Stomach (tissue), 9 donors: ENCODE results near the gene HSDL2. TPM values are rescaled to one million over a fixed set of nuclear protein-coding genes. Genes with fewer than 3 reads are reported as not detected.

Experiments
- DNase-seq, 2 donors: peaks; one replicate each; pipeline versions ENCODE4 v3.0.0 to v3.0.0-alpha.2; 2013 to 2019
- H3K27ac ChIP-seq, 5 donors: fragments of 200-600 bp in 4 of 5; sonication (generic) in 4 of 5; one replicate each; pipeline ENCODE4 v1.5.1; 2013 to 2019; ENCODE audit warnings: mild to moderate bottlenecking in 1 of 5, moderate library complexity in 1 of 5
- H3K27me3 ChIP-seq, 3 donors: fragments of 200-600 bp; sonication (generic); one replicate each; pipeline ENCODE4 v1.5.1; 2017 to 2019; ENCODE audit warnings: mixed run types in 1 of 3
- H3K36me3 ChIP-seq, 4 donors: fragments of 200-600 bp; sonication (generic); 1 replicate in 3 of 4; 2 replicates in 1 of 4; pipeline ENCODE4 v1.5.1; 2016 to 2019
- H3K4me1 ChIP-seq, 4 donors: fragments of 200-600 bp; sonication (generic); one replicate each; pipeline ENCODE4 v1.5.1; 2016 to 2019
- H3K4me3 ChIP-seq, 4 donors: fragments of 200-600 bp; sonication (generic) in 3 of 4; one replicate each; pipeline ENCODE4 v1.5.1; 2016 to 2019; ENCODE audit warnings: mild to moderate bottlenecking in 1 of 4
- H3K9me3 ChIP-seq, 4 donors: fragments of 200-600 bp; sonication (generic); one replicate each; pipeline ENCODE4 v1.5.1; 2016 to 2019
- CTCF ChIP-seq, 7 experiments: fragments of 450-650 bp in 4 of 7; fragments of 200-600 bp in 3 of 7; sonication (generic) in 3 of 7; IDR thresholded peaks; one replicate each; pipeline ENCODE4 v1.5.1; 2016 to 2019; ENCODE audit warnings: antibody characterized with exemption in 7 of 7, control low read depth in 2 of 7, mild to moderate bottlenecking in 1 of 7
- EP300 ChIP-seq: sonication (generic); formaldehyde crosslinking; IDR thresholded peaks from one replicate; pipeline ENCODE4 v1.6.1; 2017; ENCODE audit warnings: antibody characterized with exemption
- POLR2A ChIP-seq, 4 donors: fragments of 450-650 bp; IDR thresholded peaks; one replicate each; pipeline ENCODE4 v1.6.1; 2016; ENCODE audit warnings: antibody characterized with exemption in 4 of 4, control low read depth in 2 of 4, mild to moderate bottlenecking in 1 of 4, moderate library complexity in 1 of 4
- POLR2AphosphoS5 ChIP-seq, 3 donors: sonication (generic); formaldehyde crosslinking; IDR thresholded peaks; one replicate each; pipeline ENCODE4 v1.6.1; 2016; ENCODE audit warnings: antibody characterized with exemption in 3 of 3
- WGBS, 5 donors: extraction: QIAGEN DNeasy Blood & Tissue Kit in 3 of 5; methylation state at CpG; one replicate each; pipeline versions ENCODE4 v1.1.5 to v1.1.7; 2013 to 2018; 5-methylcytosine and 5-hydroxymethylcytosine counted together
- intact Hi-C: fragments of 100-400 bp; cut with DNase I; formaldehyde crosslinking; loops from one replicate; pipeline ENCODE4 v1.15.1; 2023; ENCODE audit warnings: low total_unique reads
- polyA plus RNA-seq, 3 donors: library from polyadenylated mRNA; stranded (reverse); fragments of 200-250 nt; gene quantifications; one replicate each; pipeline ENCODE4 v1.2.3, GENCODE V29; 2013
- total RNA-seq, 5 donors: library from RNA; depleted of rRNA; stranded (reverse); fragments of >200 nt; gene quantifications; one replicate each; pipeline versions ENCODE4 v1.1.0 to v1.2.3, GENCODE V29; 2014 to 2016
- donor health status: healthy with polysubstance abuse.
- donor health status: Bipolar disorder and iron deficiency.
- donor health status: healthy.

Gene HSDL2
- total and polyA plus RNA-seq, 8 donors = 18.3 to 56.9 (median 24.8) TPM

DNA sequence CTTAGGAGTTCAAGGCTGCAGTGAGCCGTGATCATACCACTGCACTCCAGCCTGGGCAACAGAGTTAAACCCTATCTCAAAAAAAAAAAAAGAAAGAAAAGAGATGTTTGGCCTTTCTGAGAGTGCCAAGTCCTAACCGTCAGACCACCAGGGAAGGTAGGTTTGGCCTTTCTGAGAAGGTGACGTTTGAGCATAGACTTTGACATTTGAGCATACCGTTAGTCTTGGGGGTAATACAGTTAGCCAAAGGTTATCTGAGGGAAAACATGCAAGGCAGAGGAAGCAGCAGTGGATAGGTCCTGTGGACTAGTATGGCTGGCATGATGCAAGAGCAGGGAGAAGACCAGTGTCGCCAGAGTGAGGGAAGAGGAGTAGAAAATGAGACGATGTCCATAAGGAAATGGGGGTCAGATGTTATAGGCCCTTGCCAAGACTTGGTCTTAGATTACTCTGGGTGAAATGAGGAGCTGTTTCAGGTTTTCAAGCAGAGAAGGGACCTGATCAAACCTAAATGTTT lies 50.2 kb downstream of the HSDL2 start:
- intact Hi-C loops = no loop called here
- H3K27me3 ChIP-seq = no peaks in the 10 kb centered on the region
- no peak for TF ChIP-seq EP300
- no peak for TF ChIP-seq POLR2A (IDR thresholded peaks at IDR 0.05)
- no peak for TF ChIP-seq CTCF (IDR thresholded peaks at IDR 0.05)
- TF ChIP-seq POLR2AphosphoS5 (IDR thresholded peaks at IDR 0.05) = no peak
- no peaks in the 10 kb centered on the region for H3K4me1 ChIP-seq
- DNase-seq = no peak
- H3K9me3 ChIP-seq = no peaks in the 10 kb centered on the region
- H3K27ac ChIP-seq = no peak overlapping the region
- H3K36me3 ChIP-seq = peaks cover 3 to 51% (median 21%) of the 10 kb centered on the region in 4 donors
- 90 to 96% (median 93%) methylated on average over 6 of the region's 6 CpGs for WGBS, 5 donors
- no peak overlapping the region for H3K4me3 ChIP-seq

- Histone ChIP-seq H3K4me1 (no peaks in the 10 kb centered on the region), H3K36me3 (peaks cover 3 to 34% (median 22%) of the 10 kb centered on the region in 4 donors), H3K4me3 (no peak overlapping the region), H3K9me3 (no peaks in the 10 kb centered on the region), H3K27ac (no peak overlapping the region), H3K27me3 (no peaks in the 10 kb centered on the region)
- TF ChIP-seq POLR2AphosphoS5 (IDR thresholded peaks at IDR 0.05) (no peak), CTCF (IDR thresholded peaks at IDR 0.05) (no peak), POLR2A (IDR thresholded peaks at IDR 0.05) (no peak), EP300 (no peak)
- DNase-seq = no peak
- intact Hi-C loops = no loop called here
- WGBS, 5 donors = 84 to 93% (median 89%) methylated on average over 5 of the region's 5 CpGs
These were observed 53.8 kb downstream of the HSDL2 start for GRCh38 chr9:112433499-112434392.

GRCh38 chr9:112434487-112434886 lies 54.6 kb downstream of the HSDL2 start:
- TF ChIP-seq POLR2AphosphoS5 (IDR thresholded peaks at IDR 0.05) = no peak
- TF ChIP-seq EP300 = no peak
- no peak for TF ChIP-seq POLR2A (IDR thresholded peaks at IDR 0.05)
- no peak for TF ChIP-seq CTCF (IDR thresholded peaks at IDR 0.05)
- Histone ChIP-seq H3K4me1 (peaks cover 0 to 7% (median 0%) of the 10 kb centered on the region in 4 donors), H3K27me3 (no peaks in the 10 kb centered on the region), H3K9me3 (no peaks in the 10 kb centered on the region), H3K27ac (no peak overlapping the region), H3K4me3 (no peak overlapping the region), H3K36me3 (peaks cover 3 to 30% (median 20%) of the 10 kb centered on the region in 4 donors)
- intact Hi-C loops = no loop called here
- no peak for DNase-seq
- WGBS, 5 donors = 97 to 100% (median 100%) methylated on average over 1 of the region's 1 CpG

- intact Hi-C loops = no loop called here
- H3K27me3 ChIP-seq = no peaks in the 10 kb centered on the region
- TF ChIP-seq POLR2AphosphoS5 (IDR thresholded peaks at IDR 0.05) (no peak), EP300 (no peak), CTCF (IDR thresholded peaks at IDR 0.05) (no peak), POLR2A (IDR thresholded peaks at IDR 0.05) (no peak)
- no peak overlapping the region for H3K4me3 ChIP-seq
- no peak overlapping the region for H3K27ac ChIP-seq
- H3K36me3 ChIP-seq = peaks cover 0 to 36% (median 29%) of the 10 kb centered on the region in 4 donors
- WGBS, 5 donors = 81 to 98% (median 98%) methylated on average over 2 of the region's 2 CpGs
- H3K4me1 ChIP-seq = peaks cover 0 to 9% (median 0%) of the 10 kb centered on the region in 4 donors
- DNase-seq = no peak
- H3K9me3 ChIP-seq = no peaks in the 10 kb centered on the region
These were observed 57.5 kb downstream of the HSDL2 start for GRCh38 chr9:112437406-112437805.
